ENCODE measurements around the gene FOXJ3. TPM values are rescaled to one million over a fixed set of nuclear protein-coding genes. Genes with fewer than 3 reads are reported as not detected.
"Not testable (repeated sequence)": the region's sequence is repeated elsewhere in the genome, so short reads cannot be mapped to it uniquely, and the experiment has no call there.

The FOXJ3 gene
- total and polyA plus RNA-seq, 4 donors, result 37.9 to 82.1 (median 39.7) TPM

DNA sequence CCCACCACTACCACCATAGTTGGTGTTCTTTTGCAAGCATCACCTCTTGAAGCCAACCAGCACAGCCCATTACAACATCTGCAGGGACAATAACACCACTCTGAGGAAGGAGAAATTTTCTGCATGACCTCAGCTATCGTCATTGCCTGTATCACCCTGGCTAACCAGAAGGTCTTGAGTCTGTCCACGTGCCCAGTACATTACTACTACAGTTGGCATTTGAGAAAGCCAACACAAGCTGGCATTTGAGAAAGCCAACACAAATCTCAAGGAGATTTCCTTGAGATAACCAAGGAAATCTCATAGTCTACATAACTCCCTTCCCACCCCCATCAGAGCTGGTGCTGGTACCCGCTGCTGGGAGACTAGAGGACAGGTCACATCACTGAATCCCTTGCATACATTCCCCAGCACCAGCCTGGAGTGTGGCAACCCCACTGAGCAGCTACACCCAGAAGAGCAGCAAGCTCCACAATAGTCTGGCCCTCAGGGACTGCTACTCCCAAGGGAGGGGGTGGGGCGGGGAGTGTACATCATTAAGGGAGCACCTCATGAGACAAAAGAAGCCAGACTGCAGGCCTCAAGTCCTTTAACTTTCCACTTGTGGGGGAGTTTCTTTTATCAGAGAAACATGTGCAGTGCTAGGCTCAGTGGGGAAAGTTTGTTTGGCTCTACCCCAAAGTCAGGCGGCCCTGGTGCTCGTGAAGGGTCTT lies 124.5 kb downstream of the FOXJ3 start:
- WGBS (ENCODE audit: insufficient coverage), result 100% methylated on average over 6 of the region's 6 CpGs
- Histone ChIP-seq H3K4me3 (ENCODE audit: low read depth, low read length) (no peak overlapping the region), H3K27ac (ENCODE audit: low read depth, low read length) (no peak overlapping the region), H3K9me3 (ENCODE audit: control insufficient read depth, insufficient read depth, low read length) (peaks cover 2% of the 10 kb centered on the region), H3K4me1 (ENCODE audit: control insufficient read depth, insufficient read depth, low read length) (no peaks in the 10 kb centered on the region), H3K27me3 (ENCODE audit: control insufficient read depth, insufficient read depth, low read length) (no peaks in the 10 kb centered on the region), H3K36me3 (ENCODE audit: control insufficient read depth, insufficient read depth, low read length) (no peaks in the 10 kb centered on the region)
- DNase-seq (ENCODE audit: low read depth in 4 of 6, low spot score in 6 of 6), result no peak

DNA sequence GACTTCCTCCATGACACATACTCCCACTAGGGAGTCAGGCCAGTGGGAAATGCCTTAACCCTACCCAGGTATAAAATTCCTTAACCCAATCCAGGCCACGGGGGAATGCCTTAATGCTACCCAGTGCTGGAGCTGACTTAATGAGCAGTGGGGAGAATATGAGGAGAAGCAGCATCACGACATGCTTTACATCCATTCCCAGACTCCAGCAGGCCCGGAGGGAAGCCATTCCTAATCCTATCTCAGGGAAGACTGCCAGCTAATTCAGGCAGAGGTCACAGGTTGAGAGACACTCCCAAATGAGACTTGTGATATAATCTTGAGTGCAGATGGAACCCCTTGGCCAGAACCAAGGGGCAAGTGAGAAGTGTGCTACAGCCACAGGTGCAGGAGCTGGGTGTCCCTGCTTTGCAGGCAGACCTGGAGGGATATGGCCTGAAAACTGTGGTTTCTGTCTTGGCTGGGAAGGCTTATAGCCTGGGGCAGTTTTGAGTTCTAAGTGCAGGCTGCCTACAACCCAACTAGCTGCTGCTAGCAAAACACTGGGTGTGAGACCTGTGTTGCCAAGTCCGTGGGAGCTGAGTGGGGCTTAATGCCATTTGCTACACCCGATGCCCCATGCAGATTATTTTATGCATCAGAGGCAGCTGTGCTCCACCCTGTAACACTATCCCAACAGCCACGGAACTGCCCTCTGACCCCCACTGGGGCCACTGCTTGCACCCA lies 125.3 kb downstream of the FOXJ3 start:
- DNase-seq (ENCODE audit: low read depth in 4 of 6, low spot score in 6 of 6), result no peak
- Histone ChIP-seq H3K27me3 (ENCODE audit: control insufficient read depth, insufficient read depth, low read length) (no peaks in the 10 kb centered on the region), H3K4me3 (ENCODE audit: low read depth, low read length) (no peak overlapping the region), H3K27ac (ENCODE audit: low read depth, low read length) (no peak overlapping the region), H3K36me3 (ENCODE audit: control insufficient read depth, insufficient read depth, low read length) (no peaks in the 10 kb centered on the region), H3K9me3 (ENCODE audit: control insufficient read depth, insufficient read depth, low read length) (no peaks in the 10 kb centered on the region), H3K4me1 (ENCODE audit: control insufficient read depth, insufficient read depth, low read length) (no peaks in the 10 kb centered on the region)
- WGBS (ENCODE audit: insufficient coverage), result 83% methylated on average over 2 of the region's 6 CpGs

GRCh38 chr1:42206930-42207329 lies 128.1 kb downstream of the FOXJ3 start:
- not testable (repeated sequence) for H3K9me3 ChIP-seq (ENCODE audit: control insufficient read depth, insufficient read depth, low read length); DNase-seq (ENCODE audit: low read depth in 4 of 6, low spot score in 6 of 6); H3K4me1 ChIP-seq (ENCODE audit: control insufficient read depth, insufficient read depth, low read length); H3K4me3 ChIP-seq (ENCODE audit: low read depth, low read length); H3K36me3 ChIP-seq (ENCODE audit: control insufficient read depth, insufficient read depth, low read length); H3K27ac ChIP-seq (ENCODE audit: low read depth, low read length); H3K27me3 ChIP-seq (ENCODE audit: control insufficient read depth, insufficient read depth, low read length)
- WGBS (ENCODE audit: insufficient coverage), result no CpG with 5 or more reads among the region's 2 CpGs

DNA sequence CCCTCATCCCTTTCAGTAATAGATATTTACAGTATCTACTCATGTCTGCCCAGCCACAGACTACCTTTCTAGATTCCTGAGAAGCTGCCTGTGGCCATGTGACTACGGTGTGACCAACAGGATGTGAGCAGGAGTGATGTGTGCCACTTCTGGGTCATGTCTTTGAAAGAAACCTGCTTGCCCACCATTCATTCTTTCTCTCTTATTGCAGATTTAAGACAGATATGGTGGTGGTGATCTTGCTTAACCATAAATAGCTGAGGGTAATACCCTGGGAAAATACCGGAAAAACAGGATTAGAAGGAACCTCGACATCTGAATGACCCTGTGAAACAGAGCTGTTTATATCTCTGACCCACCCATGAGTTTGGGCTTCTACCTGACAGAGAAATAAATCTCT lies 128.9 kb downstream of the FOXJ3 start:
- no peak overlapping the region for H3K27ac ChIP-seq (ENCODE audit: low read depth, low read length)
- 100% methylated on average over 1 of the region's 3 CpGs for WGBS (ENCODE audit: insufficient coverage)
- no peaks in the 10 kb centered on the region for H3K4me1 ChIP-seq (ENCODE audit: control insufficient read depth, insufficient read depth, low read length)
- H3K4me3 ChIP-seq (ENCODE audit: low read depth, low read length), result no peak overlapping the region
- H3K9me3 ChIP-seq (ENCODE audit: control insufficient read depth, insufficient read depth, low read length), result peaks cover 3% of the 10 kb centered on the region
- H3K27me3 ChIP-seq (ENCODE audit: control insufficient read depth, insufficient read depth, low read length), result no peaks in the 10 kb centered on the region
- H3K36me3 ChIP-seq (ENCODE audit: control insufficient read depth, insufficient read depth, low read length), result no peaks in the 10 kb centered on the region
- no peak for DNase-seq (ENCODE audit: low read depth in 4 of 6, low spot score in 6 of 6)

GRCh38 chr1:42201986-42202385 lies 133.0 kb downstream of the FOXJ3 start:
- Histone ChIP-seq H3K27me3 (ENCODE audit: control insufficient read depth, insufficient read depth, low read length) (no peaks in the 10 kb centered on the region), H3K36me3 (ENCODE audit: control insufficient read depth, insufficient read depth, low read length) (peaks cover 2% of the 10 kb centered on the region), H3K4me1 (ENCODE audit: control insufficient read depth, insufficient read depth, low read length) (no peaks in the 10 kb centered on the region), H3K9me3 (ENCODE audit: control insufficient read depth, insufficient read depth, low read length) (peaks cover 3% of the 10 kb centered on the region), H3K4me3 (ENCODE audit: low read depth, low read length) (no peak overlapping the region), H3K27ac (ENCODE audit: low read depth, low read length) (no peak overlapping the region)
- DNase-seq (ENCODE audit: low read depth in 4 of 6, low spot score in 6 of 6), result no peak

- no peak overlapping the region for H3K4me3 ChIP-seq (ENCODE audit: low read depth, low read length)
- no peaks in the 10 kb centered on the region for H3K27me3 ChIP-seq (ENCODE audit: control insufficient read depth, insufficient read depth, low read length)
- WGBS (ENCODE audit: insufficient coverage), result 83% methylated on average over 1 of the region's 5 CpGs
- peaks cover 3% of the 10 kb centered on the region for H3K9me3 ChIP-seq (ENCODE audit: control insufficient read depth, insufficient read depth, low read length)
- H3K4me1 ChIP-seq (ENCODE audit: control insufficient read depth, insufficient read depth, low read length), result no peaks in the 10 kb centered on the region
- no peak for DNase-seq (ENCODE audit: low read depth in 4 of 6, low spot score in 6 of 6)
- no peak overlapping the region for H3K27ac ChIP-seq (ENCODE audit: low read depth, low read length)
- peaks cover 7% of the 10 kb centered on the region for H3K36me3 ChIP-seq (ENCODE audit: control insufficient read depth, insufficient read depth, low read length)
Observed at GRCh38 chr1:42198251-42198650, 136.8 kb downstream of the FOXJ3 start.

DNA sequence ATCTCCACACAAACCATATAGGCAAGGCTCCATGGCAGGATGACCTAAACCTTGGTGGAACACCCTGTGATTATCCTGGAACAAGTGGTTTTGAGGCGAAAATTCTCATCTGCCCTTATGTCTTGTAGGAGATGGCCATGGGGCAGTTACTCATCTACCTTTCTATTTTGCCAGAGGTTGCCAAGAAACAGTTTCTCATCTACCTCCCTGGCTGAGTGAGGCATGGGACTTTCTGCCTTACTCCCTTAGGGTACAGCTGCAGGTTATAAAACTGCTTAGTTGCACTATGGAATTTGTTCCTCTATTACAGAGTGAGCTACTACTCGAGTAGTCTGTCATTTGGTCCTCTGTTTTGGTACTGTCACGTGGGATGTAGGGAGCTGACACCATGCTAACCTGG lies 139.2 kb downstream of the FOXJ3 start:
- Histone ChIP-seq H3K4me3 (ENCODE audit: low read depth, low read length) (no peak overlapping the region), H3K27me3 (ENCODE audit: control insufficient read depth, insufficient read depth, low read length) (no peaks in the 10 kb centered on the region), H3K36me3 (ENCODE audit: control insufficient read depth, insufficient read depth, low read length) (peaks cover 12% of the 10 kb centered on the region), H3K9me3 (ENCODE audit: control insufficient read depth, insufficient read depth, low read length) (no peaks in the 10 kb centered on the region), H3K27ac (ENCODE audit: low read depth, low read length) (no peak overlapping the region), H3K4me1 (ENCODE audit: control insufficient read depth, insufficient read depth, low read length) (no peaks in the 10 kb centered on the region)
- DNase-seq (ENCODE audit: low read depth in 4 of 6, low spot score in 6 of 6), result no peak
- WGBS (ENCODE audit: insufficient coverage), result 80% methylated on average over 1 of the region's 3 CpGs

DNA sequence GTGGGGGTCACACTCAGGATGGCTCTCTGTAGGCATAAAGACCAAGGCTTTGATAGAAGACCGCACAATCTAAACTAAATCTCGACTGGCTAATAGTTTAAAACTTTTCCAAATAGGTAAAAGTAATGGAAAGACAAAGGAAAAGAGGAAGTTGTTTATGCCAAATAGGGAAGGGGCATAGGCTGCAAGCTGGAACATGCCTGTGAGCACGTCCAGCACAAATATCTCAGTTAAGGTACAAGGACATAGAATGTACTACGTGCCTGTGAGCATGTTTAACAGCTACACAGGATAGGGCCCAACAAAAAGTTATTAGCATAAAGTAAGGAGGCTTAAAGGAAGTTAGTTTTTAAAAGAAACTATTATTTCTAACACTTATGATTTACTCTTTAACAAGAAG lies 142.9 kb downstream of the FOXJ3 start:
- WGBS (ENCODE audit: insufficient coverage), result 100% methylated on average over 3 of the region's 4 CpGs
- DNase-seq (ENCODE audit: low read depth in 4 of 6, low spot score in 6 of 6), result no peak
- H3K4me3 ChIP-seq (ENCODE audit: low read depth, low read length), result no peak overlapping the region
- no peaks in the 10 kb centered on the region for H3K27me3 ChIP-seq (ENCODE audit: control insufficient read depth, insufficient read depth, low read length)
- H3K4me1 ChIP-seq (ENCODE audit: control insufficient read depth, insufficient read depth, low read length), result no peaks in the 10 kb centered on the region
- peaks cover 12% of the 10 kb centered on the region for H3K36me3 ChIP-seq (ENCODE audit: control insufficient read depth, insufficient read depth, low read length)
- no peak overlapping the region for H3K27ac ChIP-seq (ENCODE audit: low read depth, low read length)
- no peaks in the 10 kb centered on the region for H3K9me3 ChIP-seq (ENCODE audit: control insufficient read depth, insufficient read depth, low read length)

DNA sequence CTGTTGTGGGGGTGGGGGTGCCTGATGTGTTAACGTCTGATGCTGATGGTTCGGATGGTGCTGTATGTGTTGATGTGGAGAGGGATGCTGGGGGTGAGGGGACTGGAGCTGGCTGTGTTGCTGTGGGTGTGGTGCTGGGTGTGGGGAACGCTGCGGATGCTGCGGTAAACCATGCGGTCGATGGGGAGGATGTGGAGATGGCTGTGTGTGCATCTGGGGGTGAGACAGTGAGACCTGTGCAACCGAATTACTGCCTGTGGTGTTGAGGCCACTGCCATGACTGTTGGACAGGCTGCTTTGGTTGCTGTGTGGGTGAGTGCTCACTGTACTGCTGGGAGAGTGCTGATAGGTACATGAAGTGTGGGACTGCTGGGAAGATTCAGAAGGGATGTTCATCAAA lies 143.7 kb downstream of the FOXJ3 start:
- no peak overlapping the region for H3K27ac ChIP-seq (ENCODE audit: low read depth, low read length)
- H3K27me3 ChIP-seq (ENCODE audit: control insufficient read depth, insufficient read depth, low read length), result no peaks in the 10 kb centered on the region
- peaks cover 11% of the 10 kb centered on the region for H3K36me3 ChIP-seq (ENCODE audit: control insufficient read depth, insufficient read depth, low read length)
- H3K4me3 ChIP-seq (ENCODE audit: low read depth, low read length), result no peak overlapping the region
- H3K9me3 ChIP-seq (ENCODE audit: control insufficient read depth, insufficient read depth, low read length), result no peaks in the 10 kb centered on the region
- 96% methylated on average over 8 of the region's 8 CpGs for WGBS (ENCODE audit: insufficient coverage)
- no peaks in the 10 kb centered on the region for H3K4me1 ChIP-seq (ENCODE audit: control insufficient read depth, insufficient read depth, low read length)
- no peak for DNase-seq (ENCODE audit: low read depth in 4 of 6, low spot score in 6 of 6)

All from spinal cord (tissue), 10 donors.